ENCODE data around the gene EXOSC5.
A peak's percentile ranks its signal among the peaks of the same experiment; 100 is the strongest.

The EXOSC5 gene

DNA sequence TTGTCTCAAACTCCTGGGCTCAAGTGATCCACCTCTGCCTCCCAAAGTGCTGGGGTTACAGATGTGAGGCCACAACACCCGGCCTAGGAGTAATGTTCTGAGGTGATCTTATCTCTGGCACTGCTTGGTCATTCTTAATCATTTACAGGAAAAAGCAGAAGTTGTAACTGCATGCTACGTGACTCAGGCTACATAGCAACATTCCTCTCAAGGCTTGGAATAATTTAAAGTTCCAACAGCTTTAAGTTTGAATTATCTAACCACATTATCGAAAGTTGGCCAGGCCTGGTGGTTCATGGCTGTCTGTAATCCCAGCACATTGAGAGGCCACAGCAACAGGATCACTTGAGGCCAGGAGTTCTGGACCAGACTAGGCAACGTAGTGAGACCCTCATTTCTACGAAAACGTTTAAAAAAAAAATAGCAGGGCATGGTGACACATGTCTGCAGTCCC, 29.3 kb downstream of the EXOSC5 start:
- DNase-seq (ENCODE audit: low read depth, low spot score) = no peak

DNA sequence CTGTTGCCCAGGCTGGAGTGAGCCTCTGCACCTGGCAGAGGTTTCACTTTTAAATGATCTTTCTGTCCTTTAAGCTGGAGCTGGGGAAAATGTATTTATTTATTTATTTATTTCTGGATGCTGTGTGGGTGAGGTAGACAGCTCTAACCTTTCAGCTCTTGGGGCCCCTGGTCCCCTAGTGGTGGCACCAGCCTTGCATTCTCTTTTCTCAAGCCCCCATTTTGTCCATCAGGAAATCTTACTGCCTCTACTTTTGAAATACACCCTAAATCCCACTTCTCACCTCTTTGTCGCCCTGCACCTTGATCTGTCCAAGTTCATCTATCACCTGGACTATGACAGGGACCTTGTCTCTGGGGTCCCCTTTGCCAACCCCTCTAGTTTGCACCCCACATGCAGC, 31.1 kb downstream of the EXOSC5 start:
- DNase-seq (ENCODE audit: low read depth, low spot score) = no peak

DNA sequence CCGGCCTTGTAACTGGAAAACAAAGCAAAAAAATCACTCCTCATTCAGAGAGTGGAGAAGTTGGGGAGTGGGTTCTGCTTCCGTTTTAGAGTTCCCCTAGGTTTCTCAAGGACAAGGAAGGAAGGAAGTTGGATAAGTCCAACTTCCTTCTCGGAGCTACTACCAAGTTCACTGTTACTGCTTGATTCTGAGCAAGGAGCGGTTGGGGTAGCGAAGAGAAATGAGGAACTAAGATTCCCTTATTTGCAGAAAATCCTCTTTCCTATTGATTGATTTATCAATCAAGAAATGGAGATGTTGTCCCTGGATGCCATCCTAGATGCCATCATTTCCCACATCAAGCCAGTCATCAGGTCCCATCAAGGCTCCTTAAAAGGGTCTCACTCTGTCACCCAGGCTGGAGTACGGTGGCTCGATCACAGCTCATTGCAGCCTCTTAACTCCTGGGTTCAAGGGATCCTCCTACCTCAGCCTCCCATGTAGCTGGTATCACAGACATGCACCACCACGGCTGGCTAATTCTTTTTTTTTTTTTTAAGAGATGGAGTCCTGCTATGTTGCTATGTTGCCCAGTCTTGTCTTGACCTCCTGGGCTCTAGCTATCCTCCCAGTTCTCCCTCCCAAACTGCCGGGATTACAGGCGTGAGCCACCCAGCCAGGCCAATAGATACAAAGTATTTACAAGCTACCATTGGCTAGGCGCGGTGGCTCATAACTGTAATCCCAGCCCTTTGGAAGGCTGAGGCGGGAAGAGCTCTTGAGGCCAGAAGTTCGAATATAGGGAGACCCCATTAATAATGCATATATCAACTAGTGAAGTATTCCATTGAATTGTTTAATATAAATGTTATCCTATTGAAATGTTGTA, 32.4 kb downstream of the EXOSC5 start:
- no peak for DNase-seq (ENCODE audit: low read depth, low spot score)

DNA sequence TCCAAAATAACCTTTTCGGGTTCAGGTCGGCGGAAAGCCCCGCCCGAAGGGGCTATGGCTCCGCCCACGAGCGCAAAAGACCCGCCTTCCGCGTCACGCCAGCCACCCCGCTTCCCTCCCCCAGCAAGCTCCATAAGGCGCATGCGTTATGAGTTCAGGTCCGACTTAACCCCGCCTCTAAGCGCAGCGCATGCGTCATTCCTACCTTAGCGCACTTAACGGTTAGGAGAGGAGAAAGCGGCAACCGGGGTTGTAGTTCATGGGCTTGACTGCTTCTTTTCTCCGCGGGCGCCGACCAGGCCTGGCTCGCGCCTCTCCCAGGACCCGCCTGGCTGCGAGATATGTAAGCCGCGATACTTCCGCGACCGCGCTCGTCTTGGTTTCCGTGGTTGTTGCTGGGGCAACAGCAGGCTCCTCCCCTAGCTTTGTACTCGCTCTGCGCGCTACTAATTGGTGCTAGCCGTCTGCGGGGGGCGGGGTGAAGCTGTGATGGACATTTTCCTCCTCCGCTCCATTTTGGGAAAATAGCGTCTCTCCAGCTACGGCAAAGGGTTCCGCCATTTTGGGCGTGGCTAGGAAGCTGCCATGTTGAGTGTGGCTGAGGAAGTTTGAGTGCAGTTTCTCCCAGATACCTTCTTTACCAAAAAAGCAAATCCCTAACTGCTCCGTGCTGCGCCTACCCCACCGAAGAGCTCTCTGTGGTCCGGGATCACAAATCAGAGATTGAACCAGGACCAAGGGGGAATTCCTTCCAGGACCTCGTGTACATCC, 33.2 kb downstream of the EXOSC5 start, which contains the start of gene B9D2:
Gene B9D2, minus strand, starts transcription at position 397 of the 771 bp plus-strand sequence. CDS start 630 bp downstream, outside the sequence.
- DNase-seq (ENCODE audit: low read depth, low spot score) = peak; percentile 97

DNA sequence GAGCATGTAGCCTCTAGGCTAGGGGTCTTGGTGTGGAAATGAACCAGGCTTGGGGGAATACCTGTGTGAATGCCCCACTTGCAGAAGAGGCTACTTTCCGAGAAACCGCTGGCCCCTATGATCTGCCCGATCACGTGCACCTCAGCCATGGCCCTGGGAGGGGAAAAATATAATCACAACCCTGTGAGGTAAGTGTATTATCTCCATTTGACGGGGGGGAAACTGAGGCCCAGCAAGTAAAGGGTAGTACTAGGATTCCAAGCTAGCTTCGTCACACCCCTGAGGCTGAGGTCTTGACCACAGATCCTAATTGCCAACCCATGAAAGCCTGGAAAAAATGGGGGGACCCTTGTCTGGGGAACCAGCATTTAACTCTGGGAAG, 33.8 kb downstream of the EXOSC5 start:
- DNase-seq (ENCODE audit: low read depth, low spot score) = no peak

DNA sequence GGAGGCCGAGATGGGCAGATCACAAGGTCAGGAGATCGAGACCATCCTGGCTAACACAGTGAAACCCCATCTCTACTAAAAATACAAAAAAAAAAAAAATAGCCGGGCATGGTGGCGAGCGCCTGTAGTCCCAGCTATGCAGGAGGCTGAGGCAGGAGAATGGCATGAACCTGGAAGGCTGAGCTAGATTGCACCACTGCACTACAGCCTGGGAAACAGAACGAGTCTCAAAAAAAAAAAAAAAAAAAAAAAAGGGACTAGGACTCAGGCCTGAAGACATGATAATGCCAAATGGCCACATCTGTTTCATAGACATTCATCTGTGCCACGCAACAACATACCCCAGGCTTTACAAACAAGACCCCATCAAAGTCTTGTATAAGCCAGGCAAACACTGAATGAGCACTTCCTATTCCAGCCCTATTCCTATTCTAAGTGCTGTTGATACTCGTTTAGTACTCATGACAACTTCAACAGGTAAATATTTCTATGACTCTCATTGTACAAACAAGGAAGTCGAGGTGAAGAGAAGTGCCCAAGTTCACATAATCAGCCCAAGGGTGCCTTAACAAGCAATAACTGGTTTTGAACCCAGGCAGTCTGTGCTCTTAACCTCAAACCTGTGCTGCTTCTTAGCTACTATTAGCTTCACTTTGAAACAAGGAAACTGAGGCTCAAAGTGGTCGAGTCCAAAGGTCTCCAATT, 34.9 kb downstream of the EXOSC5 start:
- DNase-seq (ENCODE audit: low read depth, low spot score) = no peak

DNA sequence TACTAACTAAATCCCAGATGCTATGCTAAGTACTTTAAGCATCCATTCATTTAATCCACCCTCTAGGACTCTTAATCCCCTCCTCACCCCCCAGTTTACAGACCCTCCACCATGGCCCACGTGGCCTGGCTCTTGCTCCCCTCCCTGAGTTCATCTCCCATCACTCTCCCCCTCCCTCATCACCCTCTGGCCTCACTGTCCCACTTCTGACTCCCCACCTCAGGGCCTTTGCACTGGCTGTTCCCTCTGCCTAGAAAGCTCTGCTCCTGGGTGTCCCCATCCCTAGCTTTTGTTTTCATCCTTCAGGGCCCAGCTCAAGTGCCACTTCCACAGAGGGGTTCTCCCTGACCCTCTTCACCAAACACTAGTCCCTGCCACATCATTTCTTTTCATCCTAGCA, 37.4 kb downstream of the EXOSC5 start:
- no peak for DNase-seq (ENCODE audit: low read depth, low spot score)

DNA sequence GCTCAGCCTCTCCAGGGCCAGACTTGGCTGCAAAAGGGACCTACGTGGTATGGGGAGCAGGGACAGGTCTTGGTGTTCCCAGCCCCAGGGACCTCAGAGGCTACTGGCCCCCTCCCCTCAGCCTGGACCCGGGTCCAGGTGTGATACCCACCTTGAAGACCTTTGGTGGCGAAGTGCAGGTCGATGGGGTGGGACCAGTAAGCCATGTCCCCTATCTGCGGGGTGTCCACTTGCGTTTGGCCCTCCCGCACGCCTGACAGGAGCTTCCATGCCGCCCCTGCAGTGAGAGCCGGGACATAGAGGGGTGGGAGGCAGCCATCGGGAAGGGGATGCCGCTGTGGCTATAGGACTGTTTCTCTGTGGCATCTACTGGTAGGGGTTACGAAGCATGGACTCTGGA, 39.4 kb downstream of the EXOSC5 start:
- DNase-seq (ENCODE audit: low read depth, low spot score) = no peak

DNA sequence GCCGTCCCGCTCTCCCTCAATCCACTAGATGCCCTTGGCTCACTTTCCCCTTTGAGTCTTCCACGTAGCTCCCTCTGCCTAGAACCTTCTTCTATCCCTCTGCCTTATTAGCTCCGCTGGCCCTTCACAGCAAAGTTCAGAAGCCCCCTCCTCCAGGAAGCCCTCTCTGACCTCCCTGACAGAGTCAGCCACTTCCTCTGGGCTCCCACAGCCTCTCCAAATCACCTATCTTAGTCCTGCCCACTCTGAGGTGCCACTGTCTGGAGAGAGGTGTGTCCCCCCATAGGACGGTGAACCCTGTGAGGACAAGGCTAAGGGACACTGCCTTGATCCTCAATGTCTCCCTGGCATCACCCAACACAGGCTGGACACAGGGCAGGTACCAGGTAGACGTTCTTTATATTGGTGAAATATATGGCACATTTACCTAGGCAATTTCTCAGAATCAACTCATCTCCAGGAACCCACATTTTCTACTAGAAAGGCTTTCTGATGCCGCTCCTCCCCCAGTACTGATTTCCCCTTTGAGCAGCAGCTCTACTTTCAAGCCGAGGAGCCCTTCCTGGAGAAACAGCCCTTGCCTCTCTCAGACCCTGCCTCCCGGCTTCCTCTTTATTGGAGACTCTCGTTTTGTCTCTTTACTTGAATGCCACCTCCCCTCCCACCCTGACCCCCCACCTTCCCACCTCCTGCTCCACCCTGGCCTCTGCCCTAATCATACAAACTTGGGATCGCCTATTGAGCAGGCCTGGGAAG, 40.0 kb downstream of the EXOSC5 start:
- no peak for DNase-seq (ENCODE audit: low read depth, low spot score)

DNA sequence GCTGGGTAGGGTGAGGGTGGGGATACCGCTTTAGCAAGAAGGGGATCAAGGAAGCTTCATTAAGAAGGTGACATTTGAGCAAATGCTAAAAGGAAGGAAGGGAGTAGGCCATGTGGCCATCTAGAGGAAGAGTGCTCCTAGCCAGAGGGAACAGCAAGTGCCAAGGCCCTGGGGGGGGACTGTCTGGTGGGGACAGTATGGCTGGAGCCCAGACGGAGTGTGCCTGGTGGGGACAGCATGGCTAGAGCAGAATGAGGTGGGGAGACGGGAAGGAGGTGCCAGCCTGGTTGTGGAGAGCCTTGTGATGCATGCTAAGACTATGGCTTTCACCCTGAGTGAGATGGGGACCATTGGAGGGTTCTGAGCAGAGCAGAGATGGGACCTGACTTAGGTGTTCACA, 41.4 kb downstream of the EXOSC5 start:
- DNase-seq (ENCODE audit: low read depth, low spot score) = no peak

DNA sequence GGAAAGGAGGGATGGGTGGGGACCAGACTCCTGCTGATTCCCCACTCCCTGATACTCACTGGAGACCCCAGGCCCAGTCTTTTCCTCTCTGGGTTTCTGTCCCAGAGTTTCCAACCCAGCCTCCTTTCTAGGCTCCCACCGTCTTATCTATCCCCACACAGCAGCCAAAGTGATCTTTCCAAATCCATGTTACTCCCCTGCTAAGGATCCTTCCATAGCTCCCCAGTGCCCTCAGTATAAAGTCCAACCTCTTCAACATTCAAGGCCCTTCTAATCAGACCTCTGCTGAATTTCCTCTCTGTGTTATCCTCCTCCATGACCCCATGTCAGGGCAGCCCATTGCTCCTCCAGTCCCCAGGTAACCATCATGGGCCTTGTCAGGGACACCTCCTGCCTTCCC, 42.1 kb downstream of the EXOSC5 start:
- no peak for DNase-seq (ENCODE audit: low read depth, low spot score)

DNA sequence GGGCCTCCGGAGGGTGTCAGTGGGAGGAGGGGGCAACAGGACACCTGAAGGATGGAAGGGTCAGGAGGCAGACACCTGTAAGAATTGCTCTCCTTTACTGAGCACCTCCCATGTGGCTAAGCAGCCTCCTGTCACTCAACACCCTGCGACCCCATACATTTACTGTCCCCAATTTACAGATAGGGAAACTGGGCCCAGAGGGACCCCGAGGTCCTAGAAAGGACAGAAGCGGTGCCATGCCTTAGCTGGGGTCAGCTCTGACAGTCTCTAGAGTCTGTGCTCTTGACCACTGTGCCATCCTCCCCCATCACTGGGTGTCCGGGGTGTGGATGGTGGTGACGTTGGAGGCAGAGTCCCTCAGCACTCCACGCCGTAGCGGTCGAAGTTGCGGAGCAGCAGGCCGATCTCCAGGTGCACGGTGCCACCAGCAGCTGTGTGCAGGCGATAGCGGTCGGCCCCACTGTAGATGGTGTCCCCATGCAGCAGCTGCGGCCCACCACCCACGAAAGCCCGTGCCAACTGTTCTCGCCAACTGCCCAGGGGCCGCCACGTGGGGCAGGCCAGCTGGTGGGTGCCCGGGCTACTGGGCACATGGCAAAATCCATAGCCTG, 42.7 kb downstream of the EXOSC5 start:
- no peak for DNase-seq (ENCODE audit: low read depth, low spot score)

DNA sequence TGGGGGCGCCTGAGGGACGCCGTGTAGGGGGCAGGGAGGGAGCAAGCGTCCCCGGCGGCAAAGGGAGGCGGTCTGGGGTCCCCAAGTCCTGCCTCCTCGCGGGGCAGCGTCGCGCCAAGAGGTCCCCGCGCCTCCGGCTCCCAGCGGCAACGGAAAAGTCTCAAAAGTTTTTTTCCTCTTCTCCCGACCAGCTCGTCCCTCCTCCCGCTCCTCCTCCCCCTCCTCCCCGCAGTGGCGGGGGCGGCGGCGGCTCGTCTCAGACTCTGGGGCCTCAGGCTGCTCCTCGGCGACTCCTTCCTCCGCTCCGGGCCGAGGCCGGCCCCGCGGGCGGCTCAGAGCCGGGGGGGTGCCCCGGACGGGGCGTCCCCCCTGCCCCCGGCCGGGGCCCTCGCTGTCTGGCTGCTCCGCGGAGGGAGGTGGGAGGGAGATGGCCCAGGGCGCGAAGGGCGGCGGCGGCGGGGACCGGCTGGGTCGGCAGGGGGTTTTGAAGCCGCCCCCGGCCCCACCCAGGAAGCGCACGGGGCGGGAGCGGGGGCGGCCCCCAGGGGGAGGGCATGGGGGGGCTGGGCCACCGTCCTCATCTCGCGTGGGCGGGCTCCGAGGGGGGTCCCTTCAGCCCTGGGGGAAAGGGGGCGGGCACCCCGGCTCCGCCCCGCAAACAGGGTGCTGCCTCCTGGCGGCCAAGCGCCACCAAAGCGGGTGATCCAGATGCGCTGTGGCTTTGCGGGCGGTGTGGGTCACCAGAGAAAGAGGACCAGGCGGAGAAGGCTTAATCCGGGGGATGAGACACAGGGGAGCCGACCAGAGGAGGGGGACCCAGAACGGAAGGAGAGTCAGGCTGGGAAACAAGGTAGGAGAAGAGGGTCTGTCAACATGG, 43.5 kb downstream of the EXOSC5 start, which contains the start of gene TGFB1:
Gene TGFB1, minus strand, starts transcription at position 457 of the 877 bp plus-strand sequence. CDS start 878 bp downstream, outside the sequence.
- DNase-seq (ENCODE audit: low read depth, low spot score) = peak; percentile 88

DNA sequence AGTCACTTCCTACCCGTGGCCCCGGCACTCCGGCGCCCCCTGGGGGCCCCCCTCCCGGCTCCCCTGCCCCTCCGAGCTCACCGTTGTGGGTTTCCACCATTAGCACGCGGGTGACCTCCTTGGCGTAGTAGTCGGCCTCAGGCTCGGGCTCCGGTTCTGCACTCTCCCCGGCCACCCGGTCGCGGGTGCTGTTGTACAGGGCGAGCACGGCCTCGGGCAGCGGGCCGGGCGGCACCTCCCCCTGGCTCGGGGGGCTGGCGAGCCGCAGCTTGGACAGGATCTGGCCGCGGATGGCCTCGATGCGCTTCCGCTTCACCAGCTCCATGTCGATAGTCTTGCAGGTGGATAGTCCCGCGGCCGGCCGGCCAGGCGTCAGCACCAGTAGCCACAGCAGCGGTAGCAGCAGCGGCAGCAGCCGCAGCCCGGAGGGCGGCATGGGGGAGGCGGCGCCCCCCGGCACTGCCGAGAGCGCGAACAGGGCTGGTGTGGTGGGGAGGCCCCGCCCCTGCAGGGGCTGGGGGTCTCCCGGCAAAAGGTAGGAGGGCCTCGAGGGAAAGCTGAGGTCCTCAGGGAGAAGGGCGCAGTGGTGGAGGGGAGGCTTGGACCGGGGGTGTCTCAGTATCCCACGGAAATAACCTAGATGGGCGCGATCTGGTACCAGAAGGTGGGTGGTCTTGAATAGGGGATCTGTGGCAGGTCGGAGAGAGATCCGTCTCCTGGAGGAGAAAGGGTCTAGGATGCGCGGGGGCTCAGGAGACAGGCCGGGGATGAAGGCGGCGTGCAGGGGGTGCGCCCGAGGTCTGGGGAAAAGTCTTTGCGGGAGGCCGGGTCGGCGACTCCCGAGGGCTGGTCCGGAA, 44.3 kb downstream of the EXOSC5 start:
- DNase-seq (ENCODE audit: low read depth, low spot score) = peak; percentile 57

DNA sequence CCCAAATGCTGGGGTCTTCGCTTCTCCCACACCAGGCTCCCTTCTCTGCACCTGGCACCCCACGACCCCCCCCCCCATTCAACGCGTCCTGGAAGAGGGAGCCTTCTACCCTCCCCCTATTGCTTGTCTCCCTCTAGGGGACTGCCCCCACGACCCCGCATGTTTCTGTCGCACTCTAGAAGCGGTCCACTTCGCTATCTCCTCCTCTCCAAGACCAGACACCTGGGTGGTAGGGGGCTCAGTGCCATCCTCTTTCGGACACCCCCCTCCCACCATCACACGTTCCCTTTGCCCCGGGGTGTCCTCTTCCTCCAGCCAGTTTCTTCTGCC, 44.9 kb downstream of the EXOSC5 start:
- DNase-seq (ENCODE audit: low read depth, low spot score) = no peak

DNA sequence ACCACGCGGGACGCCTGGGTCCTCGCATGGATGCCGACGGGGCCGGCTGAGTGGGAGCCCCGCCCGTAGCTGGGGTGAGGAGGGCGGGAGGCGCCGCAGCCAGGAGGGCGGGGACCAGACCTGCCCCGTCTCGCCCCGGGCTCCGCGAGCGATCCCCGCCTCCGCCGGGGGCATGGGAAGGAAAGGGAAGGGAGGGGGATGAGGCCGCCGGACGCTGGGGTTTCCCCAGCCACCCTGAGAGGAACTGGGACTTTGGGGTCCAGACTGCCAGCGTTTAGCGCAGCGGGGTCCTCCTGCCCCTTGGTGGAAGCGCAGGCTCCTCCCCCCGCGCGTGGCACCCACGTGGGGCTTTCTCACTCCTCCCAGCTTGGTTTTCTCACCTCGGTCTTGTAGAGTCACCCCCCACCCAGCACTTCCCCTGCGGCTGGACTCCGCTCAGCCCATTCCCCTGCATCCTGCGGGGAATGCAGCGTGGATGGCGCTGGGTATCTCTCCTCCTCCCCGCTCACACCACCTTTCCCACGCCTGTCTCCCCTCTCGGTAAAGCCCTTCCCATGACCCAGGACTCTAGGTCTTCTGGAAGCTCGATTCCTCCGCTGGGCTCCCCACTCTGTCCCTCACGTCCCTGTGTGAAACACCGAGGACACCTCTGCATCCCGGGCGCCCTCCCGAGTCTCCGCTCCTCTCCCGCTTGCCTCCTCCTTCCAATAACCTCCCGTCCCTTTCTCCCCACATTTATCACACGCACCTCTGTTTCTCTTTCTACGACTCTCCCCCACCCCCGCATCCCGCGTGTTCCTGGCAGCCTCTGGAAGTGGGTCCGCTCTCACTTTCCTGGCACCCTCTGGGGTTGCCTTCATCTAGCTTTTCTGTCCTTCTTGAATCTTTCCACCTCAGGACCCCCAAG, 45.6 kb downstream of the EXOSC5 start:
- peak; percentile 70 for DNase-seq (ENCODE audit: low read depth, low spot score)

DNA sequence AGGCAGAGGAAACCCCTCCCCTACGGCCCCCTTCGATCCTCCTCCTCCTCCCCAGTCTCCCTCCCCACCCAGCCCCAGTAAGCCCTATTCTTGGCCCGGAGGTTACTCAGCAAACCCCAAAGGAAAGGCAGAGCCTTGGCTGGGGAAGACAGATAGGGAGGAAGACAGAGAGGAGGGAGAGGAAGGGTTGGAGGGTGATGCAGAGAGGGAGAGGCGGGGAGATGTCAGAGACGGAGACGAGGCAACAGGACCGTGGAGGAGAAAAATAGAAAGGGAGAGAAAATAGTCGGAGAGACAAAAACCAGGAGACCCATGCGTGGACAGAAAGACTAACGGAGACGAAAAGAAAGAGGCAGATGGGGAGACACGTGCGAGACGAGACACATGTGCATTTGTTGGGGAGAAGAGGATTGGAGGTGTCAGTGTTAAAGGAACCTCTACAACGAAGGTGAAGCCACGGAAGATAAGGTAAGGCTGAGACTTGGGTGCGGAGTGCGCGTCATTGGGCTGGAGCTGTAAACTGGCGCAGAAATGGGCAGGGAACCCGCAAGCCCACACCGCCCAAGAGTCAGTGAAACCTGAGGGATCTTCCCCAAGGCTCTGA, 46.3 kb downstream of the EXOSC5 start:
- no peak for DNase-seq (ENCODE audit: low read depth, low spot score)

Measured in activated naive CD8-positive, alpha-beta T cell treated with anti-CD3 and anti-CD28 coated beads, Interleukin-2, amount 50 U/mL, for 16 hours (primary cell).